Epidermal melanocyte (primary cell): ENCODE data around the gene RAB1B.

Experiments used
- DNase-seq: peaks from one replicate; pipeline ENCODE4 v3.0.0; 2011; ENCODE audit warnings: low spot score; ENCODE audit not compliant: insufficient read length

Gene RAB1B

GRCh38 chr11:66268244-66268951 lies at the start of gene RAB1B:
TSS of gene RAB1B (plus strand) at chr11:66268639. CDS start at chr11:66268680, 41 bp downstream.
- DNase-seq: peak; percentile 96

- no peak for DNase-seq
Observed at GRCh38 chr11:66218846-66219620, 49.4 kb upstream of the RAB1B start.

- DNase-seq: no peak
Observed at GRCh38 chr11:66219846-66220565, 48.4 kb upstream of the RAB1B start.

GRCh38 chr11:66220566-66220935 lies 47.9 kb upstream of the RAB1B start:
- no peak for DNase-seq

- DNase-seq: no peak
Observed at GRCh38 chr11:66221012-66221411, 47.4 kb upstream of the RAB1B start.

GRCh38 chr11:66221726-66222236 lies 46.7 kb upstream of the RAB1B start:
- no peak for DNase-seq

GRCh38 chr11:66222358-66223149 lies 45.9 kb upstream of the RAB1B start:
- peak; percentile 85 for DNase-seq

GRCh38 chr11:66224226-66224855 lies 44.1 kb upstream of the RAB1B start:
- DNase-seq: no peak

- DNase-seq: no peak
Observed at GRCh38 chr11:66225066-66225465, 43.4 kb upstream of the RAB1B start.

GRCh38 chr11:66226101-66226500 lies 42.3 kb upstream of the RAB1B start:
- no peak for DNase-seq

- no peak for DNase-seq
Observed at GRCh38 chr11:66227700-66228099, 40.7 kb upstream of the RAB1B start.

- DNase-seq: no peak
Observed at GRCh38 chr11:66228521-66228920, 39.9 kb upstream of the RAB1B start.

GRCh38 chr11:66230156-66230555 lies 38.3 kb upstream of the RAB1B start:
- no peak for DNase-seq

GRCh38 chr11:66230978-66231377 lies 37.5 kb upstream of the RAB1B start:
- no peak for DNase-seq

- DNase-seq: no peak
Observed at GRCh38 chr11:66231561-66231960, 36.9 kb upstream of the RAB1B start.

GRCh38 chr11:66232769-66233168 lies 35.7 kb upstream of the RAB1B start:
- no peak for DNase-seq

- no peak for DNase-seq
Observed at GRCh38 chr11:66233301-66233700, 35.1 kb upstream of the RAB1B start.

- DNase-seq: no peak
Observed at GRCh38 chr11:66235141-66235540, 33.3 kb upstream of the RAB1B start.

- DNase-seq: no peak
Observed at GRCh38 chr11:66237867-66238266, 30.6 kb upstream of the RAB1B start.

- no peak for DNase-seq
Observed at GRCh38 chr11:66238786-66239413, 29.5 kb upstream of the RAB1B start.
